ENCODE results near the gene ICE1. TPM values are rescaled to one million over a fixed set of nuclear protein-coding genes. Genes with fewer than 3 reads are reported as not detected.

ICE1 gene
- total and polyA plus RNA-seq, 9 of the 15 experiments (the other 6 are each of a cell fraction or from before 2014, with no cell fraction given) = 4.9 to 47.4 (median 28.2) TPM

- TF ChIP-seq REST (IDR thresholded peaks at IDR 0.05; ENCODE audit: borderline replicate concordance) (peak; percentile 50), REST (CRISPR knock-in tag; IDR thresholded peaks at IDR 0.05; ENCODE audit: low read depth) (peak; percentile 73; the same call in 1 of the 2 replicates), PBX2 (CRISPR knock-in tag; IDR thresholded peaks at IDR 0.05; ENCODE audit: low read depth) (peak; percentile 85), PBX2 (tag; conservative IDR thresholded peaks at IDR 0.05; ENCODE audit: low read depth) (peak; percentile 99), TAL1 (IDR thresholded peaks at IDR 0.05) (peak; percentile 50; the same call in 1 of the 2 replicates), ZNF778 (CRISPR knock-in tag; IDR thresholded peaks at IDR 0.05) (no peak), RFX5 (IDR thresholded peaks at IDR 0.05; ENCODE audit: low read depth, low read length) (peak; percentile 56; the same call in 1 of the 2 replicates), ATF3 (IDR thresholded peaks at IDR 0.05) (peak; percentile 76), ATF3 (CRISPR knock-in tag; conservative IDR thresholded peaks at IDR 0.05) (peak; percentile 54; the same call in 1 of the 2 replicates), FOS (IDR thresholded peaks at IDR 0.05; ENCODE audit: extremely low read depth, insufficient read length) (no peak), HMG20B (CRISPR knock-in tag; IDR thresholded peaks at IDR 0.05) (peak; percentile 92; the same call in 1 of the 2 replicates), POLR2AphosphoS5 (IDR thresholded peaks at IDR 0.05; ENCODE audit: control insufficient read depth, insufficient read depth, low read depth, low read length) (peak; percentile 54), VEZF1 (CRISPR knock-in tag; IDR thresholded peaks at IDR 0.05) (peak; percentile 95), RBFOX2 (IDR thresholded peaks at IDR 0.05; ENCODE audit: low read depth, low read length) (peak; percentile 98)
Observed at GRCh38 chr5:5421961-5422818, at the start of gene ICE1 (continued).

All from K562 (cell line).